Gastroesophageal sphincter (tissue), 3 donors: Measurements from ENCODE around the gene SNAI1.

Experiments
- EP300 ChIP-seq: sonication (generic); formaldehyde crosslinking; IDR thresholded peaks from one replicate; pipeline ENCODE4 v1.6.1; 2017; ENCODE audit warnings: antibody characterized with exemption, mild to moderate bottlenecking
- POLR2A ChIP-seq, 2 donors: fragments of 450-650 bp; IDR thresholded peaks; one replicate each; pipeline ENCODE4 v1.6.1; 2017; ENCODE audit warnings: antibody characterized with exemption in 2 of 2, mild to moderate bottlenecking in 2 of 2, moderate library complexity in 1 of 2
- TF ChIP-seq, protein P1 (sequence below), 4 experiments: fragments of 200-600 bp in 2 of 4; fragments of 450-650 bp in 2 of 4; sonication (generic) in 1 of 4; IDR thresholded peaks; one replicate each; pipeline ENCODE4 v1.5.1; 2017 to 2019; ENCODE audit warnings: antibody characterized with exemption in 4 of 4, mild to moderate bottlenecking in 2 of 4, moderate library complexity in 2 of 4

DNA sequence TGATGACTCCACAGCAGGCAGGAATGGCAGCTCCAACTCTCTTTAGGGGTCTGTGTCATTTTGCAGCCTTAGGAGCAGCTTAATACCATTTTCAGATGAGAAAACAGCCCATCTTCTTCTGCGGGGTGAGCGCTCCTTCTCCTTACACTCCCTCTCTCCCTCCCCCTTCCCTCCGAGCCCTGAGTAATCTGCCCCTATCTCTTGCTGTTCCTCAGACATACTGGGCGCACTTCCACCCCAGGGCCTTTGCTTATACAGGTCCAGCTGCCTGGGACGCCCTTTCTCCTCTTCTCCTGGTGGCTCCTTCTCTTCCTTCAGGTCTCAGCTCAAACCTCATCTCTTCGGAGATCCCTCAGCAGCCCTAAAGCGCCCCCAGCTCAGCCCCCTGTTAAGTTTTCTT, 54.8 kb downstream of the SNAI1 start:
- TF ChIP-seq, protein P1, sequence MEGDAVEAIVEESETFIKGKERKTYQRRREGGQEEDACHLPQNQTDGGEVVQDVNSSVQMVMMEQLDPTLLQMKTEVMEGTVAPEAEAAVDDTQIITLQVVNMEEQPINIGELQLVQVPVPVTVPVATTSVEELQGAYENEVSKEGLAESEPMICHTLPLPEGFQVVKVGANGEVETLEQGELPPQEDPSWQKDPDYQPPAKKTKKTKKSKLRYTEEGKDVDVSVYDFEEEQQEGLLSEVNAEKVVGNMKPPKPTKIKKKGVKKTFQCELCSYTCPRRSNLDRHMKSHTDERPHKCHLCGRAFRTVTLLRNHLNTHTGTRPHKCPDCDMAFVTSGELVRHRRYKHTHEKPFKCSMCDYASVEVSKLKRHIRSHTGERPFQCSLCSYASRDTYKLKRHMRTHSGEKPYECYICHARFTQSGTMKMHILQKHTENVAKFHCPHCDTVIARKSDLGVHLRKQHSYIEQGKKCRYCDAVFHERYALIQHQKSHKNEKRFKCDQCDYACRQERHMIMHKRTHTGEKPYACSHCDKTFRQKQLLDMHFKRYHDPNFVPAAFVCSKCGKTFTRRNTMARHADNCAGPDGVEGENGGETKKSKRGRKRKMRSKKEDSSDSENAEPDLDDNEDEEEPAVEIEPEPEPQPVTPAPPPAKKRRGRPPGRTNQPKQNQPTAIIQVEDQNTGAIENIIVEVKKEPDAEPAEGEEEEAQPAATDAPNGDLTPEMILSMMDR (IDR thresholded peaks at IDR 0.05), result no peak
- TF ChIP-seq EP300, result no peak
- TF ChIP-seq POLR2A (IDR thresholded peaks at IDR 0.05), result no peak
